Activated CD4-positive, alpha-beta T cell treated with anti-CD3 and anti-CD28 coated beads, Interleukin-10, Interleukin-2, amounts not matched to agents 100 ng/mL and 50 ng/mL, durations not matched to agents 16 hours and 8 hours (primary cell): Measurements from ENCODE around the gene DOCK2.
"Not testable (repeated sequence)": the region's sequence is repeated elsewhere in the genome, so short reads cannot be mapped to it uniquely, and the experiment has no call there.

ENCODE experiments used
- DNase-seq: peaks from one replicate; pipeline ENCODE4 v3.0.0-alpha.2; 2020

The DOCK2 gene

DNA sequence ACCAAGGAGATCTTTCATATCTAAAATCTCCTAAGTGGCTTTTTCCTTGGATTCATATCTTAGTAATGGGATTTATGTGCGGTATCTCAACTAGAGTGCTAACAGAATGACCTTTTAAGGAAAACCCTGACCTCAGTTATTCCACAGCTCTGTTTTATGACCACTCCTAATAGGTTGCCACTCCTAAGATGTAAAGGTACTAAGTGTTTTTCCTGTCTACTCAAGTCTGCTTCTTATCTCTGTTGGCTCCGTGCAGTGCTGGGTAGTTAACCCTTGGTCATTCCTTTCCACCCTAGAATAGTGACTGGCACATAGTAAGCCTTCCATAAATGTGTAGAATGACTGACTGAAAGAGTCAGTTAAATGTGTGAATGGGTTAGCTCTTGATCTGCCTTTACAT is 161.4 kb downstream of the DOCK2 start:
- DNase-seq: no peak

DNA sequence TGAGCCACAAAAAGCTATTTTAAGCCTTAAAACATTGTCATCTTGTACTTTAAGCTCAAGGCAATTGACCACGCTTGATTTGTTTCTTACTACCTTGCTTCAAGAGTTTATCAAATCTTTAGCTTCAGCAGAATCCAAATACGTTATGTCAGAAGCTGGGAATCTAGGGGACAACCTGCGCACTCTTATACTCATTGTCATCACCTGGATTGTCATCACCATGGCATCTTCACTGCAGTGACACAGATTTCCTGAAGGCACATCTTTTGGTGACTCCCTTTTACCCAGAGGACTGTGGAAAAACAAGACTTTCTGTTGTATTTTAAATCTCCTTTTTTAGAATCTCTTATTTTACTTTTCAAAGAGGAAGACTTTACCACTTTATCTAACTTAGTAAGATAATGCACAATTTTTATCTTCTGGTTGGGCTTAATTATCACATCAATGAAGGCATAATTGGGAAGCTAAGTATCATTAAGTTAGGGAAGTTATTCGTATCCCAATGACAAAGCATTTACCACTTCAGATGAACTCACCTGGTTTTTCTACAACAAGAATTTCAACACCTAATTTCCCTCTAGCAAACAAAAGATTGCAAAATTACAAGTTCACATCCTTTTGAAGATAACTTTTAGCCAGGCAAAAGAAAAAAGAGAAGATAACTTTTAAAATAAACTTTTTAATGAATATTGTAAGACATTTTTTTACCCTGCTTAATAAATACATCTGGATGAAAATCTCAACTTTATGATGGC is 162.0 kb downstream of the DOCK2 start:
- DNase-seq: no peak

DNA sequence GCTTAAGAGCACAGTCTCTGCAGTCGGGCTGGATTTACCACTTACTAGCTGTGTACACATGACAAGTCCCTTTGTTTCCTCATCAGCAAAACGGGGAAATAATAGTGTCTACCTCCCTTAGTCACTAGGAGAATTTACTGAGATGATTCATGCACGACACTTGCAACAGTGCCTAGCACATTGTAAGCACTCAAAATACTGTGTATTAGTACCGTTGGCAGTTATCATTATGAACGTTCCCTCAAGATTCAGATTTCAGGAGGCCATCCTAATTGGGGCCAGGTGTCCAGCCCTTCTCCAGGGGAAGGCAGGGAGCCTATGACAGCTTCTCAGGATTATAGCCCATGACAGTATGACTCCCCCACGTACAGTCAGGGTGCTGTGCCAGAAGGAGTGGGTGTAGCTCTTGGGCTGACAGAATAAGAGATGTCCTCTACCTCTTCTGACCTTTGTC is 164.3 kb downstream of the DOCK2 start:
- peak; percentile 66 for DNase-seq

- no peak for DNase-seq
Observed at GRCh38 chr5:169801781-169802180, 164.7 kb downstream of the DOCK2 start.

DNA sequence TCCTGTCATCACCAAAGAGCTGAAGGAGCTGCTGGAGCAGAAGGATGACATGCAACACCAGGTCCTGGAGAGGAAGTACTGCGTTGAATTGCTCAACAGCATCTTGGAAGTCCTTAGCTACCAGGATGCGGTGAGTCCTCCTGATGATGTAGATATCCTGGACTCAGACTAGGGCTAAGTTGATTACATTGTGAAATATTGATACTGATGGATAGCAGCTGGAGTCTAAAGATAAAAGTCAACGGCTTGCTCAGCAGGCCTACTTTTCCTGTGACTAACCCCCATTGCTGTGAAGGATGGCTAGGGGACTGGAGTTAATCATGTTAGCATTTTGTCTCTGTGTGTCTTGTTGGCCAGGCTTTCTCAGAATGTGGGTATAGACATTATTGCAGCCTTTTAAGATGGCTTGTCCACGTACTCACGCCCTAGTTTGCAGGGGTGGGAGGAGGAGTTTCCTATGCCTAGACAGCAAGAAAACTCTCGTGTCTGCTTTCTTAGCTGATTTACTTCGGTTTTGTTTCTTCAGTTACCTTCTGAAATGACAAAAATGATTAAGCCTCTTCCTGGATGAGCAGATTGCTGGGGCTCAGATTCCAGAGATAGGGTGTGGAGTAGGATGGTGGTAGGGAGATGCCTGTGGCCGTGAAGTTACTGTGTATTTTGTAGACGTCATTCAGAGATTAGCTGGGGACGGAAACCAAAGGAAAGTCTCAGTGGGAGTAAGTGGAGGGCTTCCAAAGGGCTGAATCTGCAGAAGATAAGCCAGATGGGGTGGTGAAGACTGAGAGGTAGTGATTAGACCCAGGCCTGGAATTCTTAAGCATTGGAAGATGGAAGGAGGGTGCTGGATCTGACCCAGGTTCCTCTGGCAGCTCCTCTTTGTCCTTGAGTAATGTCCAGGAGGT is 166.3 kb downstream of the DOCK2 start:
- peak; percentile 19 for DNase-seq

- peak; percentile 32 for DNase-seq
Observed at GRCh38 chr5:169804861-169805260, 167.8 kb downstream of the DOCK2 start.

DNA sequence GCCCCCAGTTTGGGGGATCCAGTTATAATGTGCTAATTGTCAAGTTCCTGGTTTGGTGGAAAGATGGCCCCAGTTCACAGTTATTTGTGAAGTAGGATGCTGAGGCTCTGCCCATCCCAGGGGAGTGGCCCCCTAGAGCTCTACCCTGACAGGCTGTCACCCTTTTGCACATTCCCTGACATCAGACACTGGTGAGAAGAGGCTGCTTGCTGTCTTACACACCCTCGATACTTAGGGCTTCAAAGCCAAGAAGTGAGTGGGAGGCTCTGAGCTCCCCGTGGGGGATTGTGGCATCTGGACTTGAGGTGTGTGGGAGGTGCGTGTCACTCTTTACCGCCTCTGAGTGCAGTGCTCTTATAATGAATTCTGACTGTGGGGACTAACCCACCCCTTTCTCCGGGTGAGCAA is 168.5 kb downstream of the DOCK2 start:
- peak; percentile 84 for DNase-seq

DNA sequence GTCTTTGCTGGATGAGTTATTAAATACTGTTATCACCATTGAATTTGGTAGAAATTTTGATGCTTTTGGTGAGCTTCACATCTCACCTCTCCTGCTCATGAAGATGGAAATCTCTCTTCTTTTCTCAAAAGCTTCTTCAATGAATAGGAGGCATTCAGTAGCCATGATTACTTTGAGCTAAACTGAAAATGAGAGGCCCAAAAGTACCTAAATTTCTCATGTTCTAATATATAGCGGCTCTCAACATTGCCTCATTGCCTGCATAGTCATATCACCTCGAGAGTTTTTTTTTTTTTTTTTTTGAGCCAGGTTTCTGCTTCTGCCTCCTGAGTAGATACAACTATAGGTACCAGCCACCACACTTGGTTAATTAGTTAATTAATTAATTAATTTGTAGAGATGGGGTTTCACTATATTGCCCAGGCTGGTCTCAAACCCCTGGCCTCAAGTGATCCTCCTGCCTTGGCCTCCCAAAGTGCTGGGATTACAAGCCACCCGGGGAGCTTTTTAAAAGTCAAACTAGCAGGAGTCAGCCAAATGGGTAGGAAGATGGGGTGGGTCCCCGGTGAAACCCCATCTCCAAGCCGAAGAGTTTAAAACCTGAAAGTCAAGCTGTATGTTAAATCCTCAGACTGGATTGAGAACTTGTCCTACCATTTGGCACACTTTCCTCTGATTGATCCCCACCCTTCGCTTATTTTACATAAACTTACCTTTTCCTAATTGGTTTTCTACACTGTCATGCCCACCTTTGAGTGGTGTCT is 169.0 kb downstream of the DOCK2 start:
- peak; percentile 71 for DNase-seq

GRCh38 chr5:169808118-169808581 is 171.1 kb downstream of the DOCK2 start:
- DNase-seq: no peak

DNA sequence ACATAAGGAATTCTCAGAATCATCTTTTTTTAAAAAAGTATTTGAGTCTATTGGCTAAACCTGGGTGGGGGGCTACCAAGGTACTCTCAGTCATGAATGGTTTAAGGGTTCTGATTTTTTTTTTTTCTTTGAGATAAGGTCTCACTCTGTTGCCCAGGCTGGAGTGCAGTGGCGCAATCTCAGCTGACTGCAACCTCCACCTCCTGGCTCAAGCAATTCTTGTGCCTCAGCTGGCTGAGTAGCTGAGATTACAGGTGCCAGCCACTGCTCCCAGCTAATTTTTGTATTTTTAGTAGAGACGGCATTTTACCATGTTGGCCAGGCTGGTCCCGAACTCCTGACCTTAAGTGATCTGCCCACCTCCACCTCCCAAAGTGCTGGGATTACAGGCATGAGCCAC is 171.8 kb downstream of the DOCK2 start:
- DNase-seq: not testable (repeated sequence)

DNA sequence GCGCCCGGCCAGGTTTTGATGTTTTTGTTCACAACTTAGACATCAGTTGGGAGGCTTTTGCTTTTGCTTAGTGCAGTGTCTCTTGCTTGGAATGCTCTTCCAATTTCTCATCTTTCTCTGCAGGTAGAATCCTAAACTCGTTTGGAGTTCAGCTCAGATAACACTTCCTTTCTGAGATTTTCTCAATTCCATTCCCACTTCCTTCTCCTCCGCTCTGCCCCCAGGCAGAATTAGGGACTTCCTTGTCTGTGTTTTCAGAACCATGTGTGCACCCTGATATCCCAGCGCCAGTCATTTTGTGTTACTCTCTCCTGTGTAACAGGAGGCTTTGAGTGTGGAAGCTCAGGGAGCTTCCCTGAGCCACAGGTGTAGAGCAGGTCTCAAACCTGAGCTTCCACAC is 172.2 kb downstream of the DOCK2 start:
- DNase-seq: no peak

- no peak for DNase-seq
Observed at GRCh38 chr5:169810524-169810923, 173.4 kb downstream of the DOCK2 start.

- no peak for DNase-seq
Observed at GRCh38 chr5:169811023-169811422, 173.9 kb downstream of the DOCK2 start.

- DNase-seq: no peak
Observed at GRCh38 chr5:169811680-169812079, 174.6 kb downstream of the DOCK2 start.

- no peak for DNase-seq
Observed at GRCh38 chr5:169812786-169813185, 175.7 kb downstream of the DOCK2 start.

GRCh38 chr5:169814045-169814444 is 177.0 kb downstream of the DOCK2 start:
- DNase-seq: no peak

GRCh38 chr5:169814522-169814921 is 177.4 kb downstream of the DOCK2 start:
- no peak for DNase-seq

DNA sequence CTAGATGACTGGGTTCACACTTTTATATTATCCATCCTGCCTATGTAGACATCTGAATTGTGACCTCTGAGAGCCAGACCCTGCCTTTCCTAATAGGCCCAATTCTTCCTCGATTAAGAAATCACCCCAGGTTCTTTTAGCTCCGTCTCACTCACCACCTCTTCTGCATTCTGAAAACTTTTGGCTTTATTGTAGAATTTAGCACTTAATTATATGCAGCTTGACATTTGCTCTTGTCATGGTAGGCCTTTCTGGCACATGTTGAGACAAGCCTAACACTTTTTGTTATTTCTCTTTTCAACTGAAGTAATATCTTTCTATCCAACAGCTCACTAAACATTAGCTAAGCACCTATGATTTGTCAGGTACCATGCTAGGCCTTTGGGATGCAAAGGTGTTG is 180.0 kb downstream of the DOCK2 start:
- no peak for DNase-seq

- no peak for DNase-seq
Observed at GRCh38 chr5:169826618-169827017, 189.5 kb downstream of the DOCK2 start.

DNA sequence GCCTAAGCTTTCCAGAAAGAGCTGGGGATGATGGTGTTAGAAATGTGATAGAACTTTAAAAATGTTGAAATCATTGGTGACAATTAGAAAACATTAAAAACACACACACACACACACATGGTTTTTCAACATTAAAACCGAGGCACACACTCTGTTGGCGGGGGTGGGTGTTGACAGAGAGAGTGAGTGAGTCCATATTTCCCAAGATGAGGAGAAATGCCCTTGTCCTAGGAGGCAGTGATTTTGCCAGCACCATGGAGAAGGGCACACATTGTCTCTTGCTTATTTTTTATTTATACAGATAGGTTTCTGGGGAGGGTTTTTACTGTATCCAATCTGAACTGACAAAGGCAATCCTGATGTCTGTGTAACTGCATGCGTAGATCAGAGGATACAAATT is 190.7 kb downstream of the DOCK2 start:
- DNase-seq: no peak

DNA sequence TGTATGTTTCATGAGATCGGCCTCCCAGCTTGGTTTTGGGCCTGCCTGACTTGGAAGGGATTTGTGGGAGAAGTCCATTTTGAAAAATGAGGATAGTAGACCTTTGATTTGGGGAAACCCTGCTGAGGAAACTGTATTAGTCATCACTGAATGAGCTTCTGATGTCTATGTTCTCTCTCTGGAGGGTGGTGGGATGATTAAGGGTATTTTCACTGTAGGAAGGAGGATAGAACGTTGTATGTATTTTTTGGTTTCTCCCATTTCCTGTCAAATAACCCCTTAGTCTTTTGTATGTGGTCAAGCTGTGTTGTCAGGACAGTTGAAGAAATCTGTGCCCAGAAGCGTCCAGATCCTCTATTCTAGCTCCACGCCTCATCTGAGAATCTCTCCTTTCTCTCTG is 191.3 kb downstream of the DOCK2 start:
- no peak for DNase-seq

DNA sequence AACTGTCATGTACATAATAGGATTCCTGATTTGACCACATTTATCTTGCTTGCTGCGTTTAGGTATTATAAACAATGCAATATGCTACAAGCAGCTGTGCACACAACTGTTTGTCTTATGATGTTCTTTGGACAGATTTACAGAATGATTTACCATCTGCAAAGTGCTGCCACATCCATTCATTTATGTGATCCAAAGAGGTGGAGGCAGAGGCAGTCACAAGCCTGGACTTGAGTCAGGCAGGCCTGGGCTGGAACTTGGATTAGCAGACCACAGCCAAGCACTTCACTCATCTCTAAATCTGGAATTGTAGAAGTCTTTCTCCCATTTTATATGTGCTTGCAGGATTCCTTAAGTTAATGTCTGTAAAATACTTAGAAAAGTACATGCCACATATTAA is 194.3 kb downstream of the DOCK2 start:
- DNase-seq: no peak

GRCh38 chr5:169832304-169832703 is 195.2 kb downstream of the DOCK2 start:
- no peak for DNase-seq
